GM12873 (cell line): Measurements from ENCODE around the gene SNIP1.

Source experiments
- TF ChIP-seq, protein P1 (sequence below): IDR thresholded peaks from 2 replicates; pipeline ENCODE4 v1.5.1; 2012; ENCODE audit warnings: low read depth, mild to moderate bottlenecking, moderate library complexity, low read length, control low read depth; ENCODE audit not compliant: insufficient read depth; ENCODE audit errors: missing control alignments

SNIP1 gene

DNA sequence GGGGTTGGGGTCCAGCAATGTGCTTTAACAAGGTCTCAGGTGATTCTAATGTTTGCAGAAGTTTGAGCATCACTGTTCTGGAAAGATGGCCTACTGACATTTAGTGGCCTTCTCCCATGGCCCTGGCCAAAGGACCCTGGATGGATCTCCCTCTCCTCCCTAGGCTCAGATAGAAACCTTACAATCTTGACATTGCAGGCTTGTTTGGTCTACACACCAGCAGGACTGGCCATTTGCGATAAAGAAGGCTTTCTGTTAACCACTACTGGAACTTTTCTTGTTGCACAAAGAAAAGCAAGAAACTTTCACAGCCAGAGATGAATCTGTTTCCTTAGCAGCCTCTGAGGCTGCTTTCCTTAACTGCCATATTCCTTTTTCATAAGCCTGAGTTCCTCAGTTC lies 8.9 kb upstream of the SNIP1 start:
- TF ChIP-seq, protein P1, sequence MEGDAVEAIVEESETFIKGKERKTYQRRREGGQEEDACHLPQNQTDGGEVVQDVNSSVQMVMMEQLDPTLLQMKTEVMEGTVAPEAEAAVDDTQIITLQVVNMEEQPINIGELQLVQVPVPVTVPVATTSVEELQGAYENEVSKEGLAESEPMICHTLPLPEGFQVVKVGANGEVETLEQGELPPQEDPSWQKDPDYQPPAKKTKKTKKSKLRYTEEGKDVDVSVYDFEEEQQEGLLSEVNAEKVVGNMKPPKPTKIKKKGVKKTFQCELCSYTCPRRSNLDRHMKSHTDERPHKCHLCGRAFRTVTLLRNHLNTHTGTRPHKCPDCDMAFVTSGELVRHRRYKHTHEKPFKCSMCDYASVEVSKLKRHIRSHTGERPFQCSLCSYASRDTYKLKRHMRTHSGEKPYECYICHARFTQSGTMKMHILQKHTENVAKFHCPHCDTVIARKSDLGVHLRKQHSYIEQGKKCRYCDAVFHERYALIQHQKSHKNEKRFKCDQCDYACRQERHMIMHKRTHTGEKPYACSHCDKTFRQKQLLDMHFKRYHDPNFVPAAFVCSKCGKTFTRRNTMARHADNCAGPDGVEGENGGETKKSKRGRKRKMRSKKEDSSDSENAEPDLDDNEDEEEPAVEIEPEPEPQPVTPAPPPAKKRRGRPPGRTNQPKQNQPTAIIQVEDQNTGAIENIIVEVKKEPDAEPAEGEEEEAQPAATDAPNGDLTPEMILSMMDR = no peak

DNA sequence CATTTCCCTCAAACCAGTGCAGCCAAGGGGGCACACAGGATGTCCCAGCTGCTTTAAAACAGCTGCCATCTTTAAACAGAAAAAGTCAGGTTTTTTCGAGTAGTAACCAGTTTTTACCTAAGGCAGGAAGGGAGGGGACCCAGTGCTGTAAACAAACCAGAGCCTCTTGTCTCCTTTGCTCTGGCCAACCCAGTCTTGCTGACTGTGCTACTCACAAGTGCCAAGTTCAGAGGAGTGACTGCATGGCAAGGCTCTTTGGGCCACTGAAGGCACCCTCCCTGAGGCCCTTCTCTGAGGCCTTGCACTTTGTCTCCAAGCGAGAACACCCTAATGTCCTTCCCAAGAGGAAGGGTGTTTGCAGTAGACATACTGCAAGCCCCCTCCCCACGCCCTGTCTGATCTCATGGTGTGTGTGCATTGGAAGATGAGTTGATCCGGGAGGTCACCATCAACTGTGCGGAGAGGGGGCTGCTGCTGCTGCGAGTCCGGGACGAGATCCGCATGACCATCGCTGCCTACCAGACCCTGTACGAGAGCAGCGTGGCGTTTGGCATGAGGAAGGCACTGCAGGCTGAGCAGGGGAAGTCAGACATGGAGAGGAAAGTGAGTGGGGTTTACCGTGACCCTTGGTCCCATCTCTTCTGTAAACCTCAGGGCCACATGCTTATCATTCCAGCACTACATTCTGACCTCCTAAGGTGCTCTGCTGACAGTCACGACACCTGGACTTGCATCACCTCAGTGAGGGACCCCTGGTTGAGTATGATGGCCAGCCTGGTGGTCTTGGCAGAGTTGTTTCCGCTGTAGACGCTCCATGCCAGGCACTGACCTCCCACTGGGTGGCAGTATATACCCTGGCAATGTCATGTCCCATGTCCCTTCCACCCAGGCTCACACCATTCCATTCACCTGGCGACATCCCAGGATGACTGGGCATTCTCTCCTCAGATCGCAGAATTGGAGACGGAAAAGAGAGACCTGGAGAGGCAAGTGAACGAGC lies 7.3 kb upstream of the SNIP1 start:
- TF ChIP-seq, protein P1 = peak; percentile 82

DNA sequence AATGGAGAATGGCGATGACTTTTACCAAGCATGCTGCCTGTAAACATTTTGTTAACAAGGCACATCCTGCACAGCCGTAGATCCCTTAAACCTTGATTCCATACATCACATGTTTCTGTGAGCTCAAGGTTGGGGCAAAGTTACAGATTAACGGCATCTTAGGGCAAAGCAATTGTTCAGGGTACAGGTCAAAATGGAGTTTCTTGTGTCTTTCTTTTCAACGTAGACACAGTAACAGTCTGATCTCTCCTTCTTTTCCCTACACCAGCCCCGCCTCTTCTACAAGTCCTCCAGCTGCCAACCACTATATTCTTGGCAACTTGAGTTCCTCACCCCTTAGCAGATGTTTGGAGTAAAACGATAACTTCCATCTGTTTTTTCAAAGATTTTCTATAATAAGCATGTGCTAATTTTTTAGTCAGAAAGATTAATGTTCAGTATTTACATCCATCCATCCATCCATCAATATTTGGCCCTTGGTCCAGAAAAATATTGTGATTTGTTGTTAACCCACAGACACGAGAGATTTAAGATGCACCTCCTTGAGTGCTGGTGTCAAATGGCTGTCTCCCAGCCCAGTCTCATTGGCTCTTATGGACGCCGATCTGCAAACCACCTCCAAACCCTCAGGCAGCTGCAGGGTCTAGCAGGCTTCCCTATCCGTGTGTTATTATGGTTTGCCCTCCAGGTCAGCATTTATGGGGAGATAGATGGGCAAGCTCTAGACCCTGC lies 6.5 kb upstream of the SNIP1 start:
- TF ChIP-seq, protein P1 = no peak

DNA sequence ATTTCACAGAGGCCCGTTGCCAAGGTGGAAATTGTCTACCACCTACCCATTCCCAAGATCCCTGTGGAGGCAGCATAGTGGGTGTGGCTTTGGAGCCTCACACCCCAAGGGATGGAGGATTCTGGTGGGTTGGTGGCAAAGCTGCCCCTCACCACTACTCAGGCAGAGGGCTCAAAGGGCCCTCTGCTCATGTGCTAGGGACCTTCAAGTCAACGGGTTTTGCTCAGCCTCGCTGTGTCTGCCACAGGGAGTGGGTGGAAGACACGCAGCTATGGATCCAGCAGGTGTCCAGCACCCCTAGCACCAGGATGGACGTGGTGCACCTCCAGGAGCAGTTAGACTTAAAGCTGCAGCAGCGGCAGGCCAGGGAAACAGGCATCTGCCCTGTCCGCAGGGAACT lies 5.0 kb upstream of the SNIP1 start:
- TF ChIP-seq, protein P1 = no peak

DNA sequence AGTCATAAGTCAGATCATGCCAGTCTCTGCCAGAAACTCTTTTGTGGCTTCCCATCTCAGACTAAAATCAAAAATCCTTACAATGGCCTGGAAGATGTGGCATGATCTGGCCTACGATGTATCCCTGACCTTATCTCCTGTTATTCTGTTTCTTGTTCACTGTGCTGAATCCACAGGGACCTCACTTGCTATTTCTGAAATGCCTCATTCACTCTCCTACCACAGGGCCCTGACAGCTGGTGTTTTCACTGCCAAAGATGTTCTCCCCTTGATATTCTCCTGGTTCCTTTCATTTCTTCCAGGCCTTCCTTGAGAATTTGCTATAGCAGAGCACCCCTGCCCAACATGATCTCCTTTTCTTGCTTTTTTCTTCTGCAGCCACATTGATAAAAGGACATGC lies 4.3 kb upstream of the SNIP1 start:
- TF ChIP-seq, protein P1 = no peak

DNA sequence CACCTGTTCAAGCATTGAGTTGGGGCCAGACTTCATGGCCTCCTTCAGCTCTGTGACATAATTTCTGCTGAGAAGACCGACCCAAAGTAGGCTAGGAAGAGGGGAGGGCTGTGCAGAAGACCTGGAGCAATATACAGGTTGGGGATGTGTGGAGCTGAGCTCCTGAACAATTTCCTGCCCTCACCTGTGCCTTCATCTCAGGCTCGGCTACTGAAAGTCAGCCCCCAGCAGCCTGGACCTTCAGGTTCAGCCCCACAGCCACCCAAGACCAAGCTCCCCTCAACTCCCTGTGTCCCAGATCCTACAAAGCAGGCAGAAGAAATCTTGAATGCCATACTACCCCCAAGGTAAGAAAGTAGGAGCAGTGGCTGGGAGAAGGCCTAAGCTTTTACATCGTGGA lies 3.3 kb upstream of the SNIP1 start:
- TF ChIP-seq, protein P1 = no peak

DNA sequence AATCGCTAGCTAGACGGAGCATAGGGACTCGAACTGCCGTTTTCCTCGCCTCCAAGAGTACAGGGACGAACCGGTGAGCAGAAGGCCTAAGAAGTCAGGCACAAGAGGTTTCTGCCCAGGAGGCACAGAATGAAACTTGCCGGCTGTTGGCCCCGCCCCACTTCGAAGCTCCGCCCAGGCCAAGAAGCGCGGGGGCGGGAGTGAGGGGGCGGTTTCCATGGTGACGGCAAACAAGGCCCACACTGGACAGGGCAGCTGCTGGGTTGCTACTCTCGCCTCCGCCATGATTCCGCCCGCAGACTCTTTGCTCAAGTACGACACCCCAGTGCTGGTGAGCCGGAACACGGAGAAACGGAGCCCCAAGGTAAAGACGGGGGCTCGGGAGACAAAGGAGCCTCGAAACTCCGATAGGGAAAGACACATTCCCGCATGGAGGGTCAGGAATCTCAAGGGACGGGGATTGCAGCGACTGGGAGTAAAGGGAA lies 2.7 kb upstream of the SNIP1 start, which contains the start of gene DNALI1:
Gene DNALI1 (plus strand): TSS at position 229 of the 485 bp plus-strand sequence. CDS start 55 bp downstream, at position 284.
- TF ChIP-seq, protein P1 = no peak
